GM18519 (cell line): ENCODE results near the gene AARSD1.
"Not testable (repeated sequence)": the region's sequence is repeated elsewhere in the genome, so short reads cannot be mapped to it uniquely, and the experiment has no call there.

Source experiments
- ATAC-seq: cut with Tn5 transposase; IDR thresholded peaks from one replicate; pipeline ENCODE4 v1.9.1; 2021; ENCODE audit warnings: mild to moderate bottlenecking, moderate library complexity; ENCODE audit not compliant: unreplicated experiment, low FRiP score

AARSD1 gene

GRCh38 chr17:42964161-42964932 lies at the start of gene AARSD1:
Gene AARSD1 (minus strand): TSS chr17:42964454. CDS start chr17:42964440, 14 bp downstream.
- no peak for ATAC-seq

GRCh38 chr17:43013296-43013695 lies 49.0 kb upstream of the AARSD1 start:
- no peak for ATAC-seq

- no peak for ATAC-seq
Measured at GRCh38 chr17:43011728-43012472, 47.6 kb upstream of the AARSD1 start.

GRCh38 chr17:43010667-43011308 lies 46.5 kb upstream of the AARSD1 start:
- no peak for ATAC-seq

GRCh38 chr17:43006639-43007551 lies 42.6 kb upstream of the AARSD1 start, which contains the start of gene IFI35:
Gene IFI35 (plus strand): TSS chr17:43006784. CDS start chr17:43006948, 164 bp downstream.
- ATAC-seq, result no peak

GRCh38 chr17:43003542-43004172 lies 39.4 kb upstream of the AARSD1 start:
- ATAC-seq, result no peak

- ATAC-seq, result not testable (repeated sequence)
Measured at GRCh38 chr17:43000894-43001293, 36.6 kb upstream of the AARSD1 start.

- ATAC-seq, result no peak
Measured at GRCh38 chr17:42999003-42999525, 34.8 kb upstream of the AARSD1 start.

- ATAC-seq, result peak; percentile 69
Measured at GRCh38 chr17:42997984-42998938, 34.0 kb upstream of the AARSD1 start, which contains the start of gene RPL27. Gene RPL27 (plus strand): TSS chr17:42998419. CDS start chr17:42998751, 332 bp downstream.

- ATAC-seq, result no peak
Measured at GRCh38 chr17:42997390-42997983, 33.2 kb upstream of the AARSD1 start.

GRCh38 chr17:42993913-42994312 lies 29.7 kb upstream of the AARSD1 start:
- not testable (repeated sequence) for ATAC-seq

GRCh38 chr17:42992872-42993271 lies 28.6 kb upstream of the AARSD1 start:
- no peak for ATAC-seq

GRCh38 chr17:42991471-42991870 lies 27.2 kb upstream of the AARSD1 start:
- no peak for ATAC-seq

GRCh38 chr17:42989726-42990652 lies 25.7 kb upstream of the AARSD1 start:
- ATAC-seq, result no peak

GRCh38 chr17:42989141-42989540 lies 24.9 kb upstream of the AARSD1 start:
- ATAC-seq, result no peak

- ATAC-seq, result no peak
Measured at GRCh38 chr17:42985225-42985624, 21.0 kb upstream of the AARSD1 start.

GRCh38 chr17:42982266-42982665 lies 18.0 kb upstream of the AARSD1 start:
- no peak for ATAC-seq
